RWPE1 (cell line): Measurements from ENCODE around the gene TMEM108.

Experiments
- CTCF ChIA-PET: fragments of 350-600 bp; sonication (Branson Sonifier 250); formaldehyde crosslinking; extraction: SDS; loops from one replicate; lab custom pipeline; 2021; lab: Yijun Ruan, JAX
- POLR2A ChIA-PET: fragments of 400-600 bp; formaldehyde crosslinking; extraction: SDS; loops from one replicate; lab custom pipeline; 2020; ENCODE audit warnings: antibody characterized with exemption; ENCODE audit not compliant: low non-redundant PET; lab: Yijun Ruan, JAX
- DNase-seq: peaks from one replicate; pipeline ENCODE4 v3.0.0; 2012; ENCODE audit warnings: low spot score
- H3K27ac ChIP-seq: fragments of 450-650 bp; 2 replicates; pipeline ENCODE4 v1.5.1; 2017
- CTCF ChIP-seq: fragments of 450-650 bp; conservative IDR thresholded peaks from 2 replicates; pipeline ENCODE4 v1.5.1; 2017; ENCODE audit warnings: low read depth, mild to moderate bottlenecking

The TMEM108 gene

GRCh38 chr3:133037436-133037835, 755 bp upstream of the TMEM108 start:
- ChIA-PET CTCF (no interaction called here), POLR2A (no interaction called here)
- no peak for DNase-seq
- TF ChIP-seq CTCF: no peak
- H3K27ac ChIP-seq: no peak overlapping the region

GRCh38 chr3:133038731-133039375, 662 bp downstream of the TMEM108 start:
- TF ChIP-seq CTCF: no peak
- ChIA-PET POLR2A (no interaction called here), CTCF (interaction anchor here (1.6 kb wide), 1 partner anchor 312 kb away, joined by 5 read pairs; no protein-coding TSS in a partner anchor)
- no peak overlapping the region for H3K27ac ChIP-seq
- DNase-seq: peak; percentile 5

- peak; percentile 80 for DNase-seq
- ChIA-PET POLR2A (no interaction called here), CTCF (interaction anchor here (0.6 to 1.7 kb wide), 23 partner anchors 9 to 1232 kb away, joined by 3 to 12 read pairs (median 3); no protein-coding TSS in a partner anchor)
- TF ChIP-seq CTCF: peak; percentile 76
- H3K27ac ChIP-seq: no peak overlapping the region
Measured at GRCh38 chr3:133040696-133041523, 2.7 kb downstream of the TMEM108 start.

GRCh38 chr3:133041524-133041829, 3.3 kb downstream of the TMEM108 start:
- DNase-seq: no peak
- H3K27ac ChIP-seq: no peak overlapping the region
- ChIA-PET POLR2A (no interaction called here), CTCF (interaction anchor here (0.6 to 1.7 kb wide), 22 partner anchors 10 to 1233 kb away, joined by 3 to 12 read pairs (median 3); no protein-coding TSS in a partner anchor)
- TF ChIP-seq CTCF: 0 out of 2 replicates have a peak, but pooled peaks have one; percentile 40

GRCh38 chr3:133042778-133043177, 4.6 kb downstream of the TMEM108 start:
- TF ChIP-seq CTCF: no peak
- CTCF ChIA-PET: interaction anchor here (0.5 to 1.0 kb wide), 2 partner anchors 22 to 165 kb away, joined by 3 read pairs; no protein-coding TSS in a partner anchor
- POLR2A ChIA-PET: no interaction called here
- no peak for DNase-seq
- H3K27ac ChIP-seq: no peak overlapping the region

- CTCF ChIA-PET: no interaction called here
- no peak for DNase-seq
- TF ChIP-seq CTCF: no peak
- POLR2A ChIA-PET: no interaction called here
- H3K27ac ChIP-seq: no peak overlapping the region
Measured at GRCh38 chr3:133047980-133048379, 9.8 kb downstream of the TMEM108 start.
